K562 (cell line): Measurements from ENCODE around the gene FAM124A. TPM values are rescaled to one million over a fixed set of nuclear protein-coding genes. Genes with fewer than 3 reads are reported as not detected.

ENCODE experiments used
- ATAC-seq: fragments of 200-7000 bp; cut with Tn5 transposase; 3 replicates; pipeline ENCODE4 v1.9.1; 2020; ENCODE audit warnings: moderate library complexity
- BruUV-seq: library from RNA; stranded (reverse); fragments of 400-500 nt; replicated peaks from 2 replicates; lab custom pipeline; 2021; lab: Mats Ljungman, UMichigan
- CTCF ChIA-PET: fragments of 300-600 bp; formaldehyde crosslinking; extraction: SDS; loops from one replicate; lab custom pipeline; 2021; ENCODE audit warnings: low intra/inter-chr PET ratio; lab: Yijun Ruan, JAX
- POLR2A ChIA-PET: fragments of 300-600, 350-650 bp; sonication (Branson Sonifier 250); formaldehyde crosslinking; extraction: SDS; loops from one replicate; lab custom pipeline; 2021; ENCODE audit warnings: antibody characterized with exemption, inconsistent platforms; lab: Yijun Ruan, JAX
- DNase-seq, 4 experiments: peaks; one replicate each; pipeline versions ENCODE4 v3.0.0 to v3.0.0-alpha.2; 2011 to 2018; ENCODE audit warnings: low spot score in 3 of 4, mixed read lengths in 3 of 4; ENCODE audit errors: extremely low read depth in 1 of 4
- FAIRE-seq: peaks from 2 replicates; lab custom pipeline; 2011; peaks lifted over from hg19 to GRCh38; lab: Jason Lieb, UNC
- H2AFZ ChIP-seq: 2 replicates; pipeline ENCODE4 v1.6.0; 2011; ENCODE audit warnings: low read depth, low read length, control low read depth, inconsistent platforms
- H3K27ac ChIP-seq: fragments of 200-600 bp; 3 replicates; pipeline ENCODE4 v1.8.0; 2011; ENCODE audit warnings: low read depth, mild to moderate bottlenecking, control low read depth, inconsistent platforms, low read length, moderate library complexity, mixed read lengths; ENCODE audit errors: extremely low read depth
- H3K27me3 ChIP-seq, 2 experiments: fragments of 300-600 bp in 1 of 2; 2 replicates in 1 of 2; 3 replicates in 1 of 2; pipeline versions ENCODE4 v1.6.0 to v1.8.0; 2011; ENCODE audit warnings: inconsistent platforms in 2 of 2, low read length in 2 of 2, mild to moderate bottlenecking in 1 of 2, mixed read lengths in 1 of 2, moderate library complexity in 1 of 2; ENCODE audit not compliant: control insufficient read depth in 2 of 2, insufficient read depth in 2 of 2
- H3K36me3 ChIP-seq: fragments of 300-600 bp; 3 replicates; pipeline ENCODE4 v1.8.0; 2011; ENCODE audit warnings: mild to moderate bottlenecking, low read length, inconsistent platforms; ENCODE audit not compliant: control insufficient read depth, insufficient read depth
- H3K4me1 ChIP-seq, 2 experiments: fragments of 200-600 bp in 1 of 2; replicated peaks in 1 of 2; 2 replicates in 1 of 2; 3 replicates in 1 of 2; pipeline versions ENCODE4 v1.5.1 to v1.8.0; 2011; ENCODE audit warnings: inconsistent platforms in 2 of 2, low read length in 2 of 2, mild to moderate bottlenecking in 1 of 2, mixed read lengths in 1 of 2, moderate library complexity in 1 of 2; ENCODE audit not compliant: control insufficient read depth in 2 of 2, insufficient read depth in 2 of 2
- H3K4me2 ChIP-seq: 2 replicates; pipeline ENCODE4 v1.6.1; 2011; ENCODE audit warnings: low read length, control low read depth, inconsistent platforms, mixed read lengths; ENCODE audit not compliant: insufficient read depth
- H3K4me3 ChIP-seq: fragments of 200-600 bp; sonication (generic), shearing (Covaris generic); 2 replicates; pipeline ENCODE4 v1.5.1; 2016; ENCODE audit warnings: control low read depth, inconsistent platforms
- H3K79me2 ChIP-seq: fragments of 200-600 bp; 3 replicates; pipeline ENCODE4 v1.8.0; 2011; ENCODE audit warnings: low read length, inconsistent platforms; ENCODE audit not compliant: control insufficient read depth, insufficient read depth
- H3K9ac ChIP-seq, 2 experiments: 2 replicates each; pipeline versions ENCODE4 v1.6.0 to v1.6.1; 2011; ENCODE audit warnings: low read depth in 2 of 2, low read length in 2 of 2, control low read depth in 1 of 2, inconsistent platforms in 1 of 2, mild to moderate bottlenecking in 1 of 2, mixed read lengths in 1 of 2; ENCODE audit not compliant: insufficient read depth in 1 of 2
- H3K9me1 ChIP-seq: one replicate; pipeline ENCODE4 v1.6.0; 2011; ENCODE audit warnings: inconsistent platforms, mild to moderate bottlenecking, low read length, moderate library complexity; ENCODE audit not compliant: control insufficient read depth, insufficient read depth
- H3K9me3 ChIP-seq: replicated peaks from 2 replicates; pipeline ENCODE4 v1.5.1; 2011; ENCODE audit warnings: low read depth, low read length, inconsistent platforms; ENCODE audit not compliant: control insufficient read depth, insufficient read depth
- H4K20me1 ChIP-seq: replicated peaks from 2 replicates; pipeline ENCODE4 v1.6.1; 2011; ENCODE audit warnings: low read length, inconsistent platforms, mixed read lengths; ENCODE audit not compliant: control insufficient read depth, insufficient read depth
- ADNP ChIP-seq: fragments of 200-800 bp; sonication (Bioruptor generic); IDR thresholded peaks from 2 replicates; pipeline ENCODE4 v1.6.1; 2016; ENCODE audit warnings: missing genetic modification characterization, missing compliant biosample characterization
- AFF4 ChIP-seq: sonication (generic); formaldehyde crosslinking; IDR thresholded peaks from 2 replicates; pipeline ENCODE4 v1.8.0; 2023; ENCODE audit warnings: mild to moderate bottlenecking, missing genetic modification reagents
- BCL6 ChIP-seq: fragments of 250-450 bp; sonication (Bioruptor Pico); IDR thresholded peaks from 2 replicates; pipeline ENCODE4 v1.4.0; 2020
- FOXP1 ChIP-seq: sonication (generic); formaldehyde crosslinking; IDR thresholded peaks from 2 replicates; pipeline ENCODE4 v1.8.0; 2022; ENCODE audit warnings: mild to moderate bottlenecking, missing genetic modification reagents
- GATAD2A ChIP-seq: fragments of 450-650 bp; IDR thresholded peaks from 2 replicates; pipeline ENCODE4 v1.6.1; 2017
- GTF2F1 ChIP-seq: IDR thresholded peaks from 2 replicates; pipeline ENCODE4 v1.6.1; 2011; ENCODE audit warnings: low read depth, low read length, improper control_type of control experiment
- IRF2 ChIP-seq: sonication (generic); formaldehyde crosslinking; IDR thresholded peaks from 2 replicates; pipeline ENCODE4 v1.8.1; 2022; ENCODE audit warnings: mild to moderate bottlenecking, missing genetic modification reagents
- RBM34 ChIP-seq: fragments of 200-400 bp; formaldehyde crosslinking; IDR thresholded peaks from 2 replicates; pipeline ENCODE4 v1.6.1; 2018; ENCODE audit warnings: low read length, borderline replicate concordance; ENCODE audit not compliant: insufficient read depth
- SRSF3 ChIP-seq: fragments of 200-400 bp; formaldehyde crosslinking; IDR thresholded peaks from 2 replicates; pipeline ENCODE4 v1.6.1; 2016; ENCODE audit warnings: mild to moderate bottlenecking, low read length, moderate library complexity; ENCODE audit not compliant: insufficient read depth
- TAF9B ChIP-seq: fragments of 450-650 bp; IDR thresholded peaks from 2 replicates; pipeline ENCODE4 v1.6.1; 2018; ENCODE audit warnings: mild to moderate bottlenecking; ENCODE audit not compliant: partially characterized antibody
- TFAP4 ChIP-seq: sonication (generic); formaldehyde crosslinking; IDR thresholded peaks from 2 replicates; pipeline ENCODE4 v1.8.0; 2022; ENCODE audit warnings: missing genetic modification reagents, mild to moderate bottlenecking, moderate library complexity, borderline replicate concordance
- ZNF232 ChIP-seq: sonication (generic); formaldehyde crosslinking; IDR thresholded peaks from 2 replicates; pipeline ENCODE4 v1.8.0; 2022; ENCODE audit warnings: mild to moderate bottlenecking, missing genetic modification reagents
- ZNF253 ChIP-seq: fragments of 250-450 bp; sonication (Bioruptor Pico); conservative IDR thresholded peaks from 2 replicates; pipeline ENCODE4 v1.6.1; 2021; ENCODE audit warnings: mild to moderate bottlenecking
- WGBS: fragments of 100-300 bp; shearing (Covaris generic); methylation state at CpG from one replicate; pipeline ENCODE4 v1.1.6; 2016; ENCODE audit warnings: low coverage, mixed read lengths; ENCODE audit not compliant: insufficient coverage; ENCODE audit errors: missing lambda C conversion rate; 5-methylcytosine and 5-hydroxymethylcytosine counted together
- in situ Hi-C: fragments of 300-500 bp; cut with MboI; formaldehyde crosslinking; loops from 4 replicates; pipeline ENCODE4 v1.15.0; 2018; ENCODE audit warnings: inconsistent platforms, mixed read lengths
- intact Hi-C: fragments of 100-400 bp; cut with micrococcal nuclease; formaldehyde crosslinking; loops from 2 replicates; pipeline ENCODE4 v1.14.2; 2022
- polyA plus RNA-seq, 8 experiments: library from polyadenylated mRNA; depleted of rRNA in 4 of 8; stranded (reverse) in 5 of 8; unstranded in 3 of 8; fragments of >200 nt; fragmentation: Nextera tagmentation in 2 of 8; fragmentation: Illumina TruSeq in 1 of 8; extraction: Ambion mirVana in 2 of 8; extraction: Trizol in 1 of 8; gene quantifications; 2 replicates each; pipeline versions ENCODE4 v1.2.1 to v1.2.3, GENCODE V29; 2011 to 2014; ENCODE audit warnings: inconsistent platforms in 1 of 8, missing spikeins in 1 of 8
- total RNA-seq, 7 experiments: library from RNA; depleted of rRNA in 6 of 7; stranded (reverse); fragments of >200 nt in 6 of 7; fragmentation: Illumina TruSeq in 2 of 7; extraction: Trizol in 2 of 7; gene quantifications; 2 replicates each; pipeline versions ENCODE4 v1.2.1 to v1.2.3, GENCODE V29; 2011 to 2021; ENCODE audit warnings: low replicate concordance in 1 of 7
- TF ChIP-seq, protein P1 (sequence below): fragments of 450-650 bp; IDR thresholded peaks from 2 replicates; pipeline ENCODE4 v1.6.1; 2016; ENCODE audit warnings: mild to moderate bottlenecking
- TF ChIP-seq, protein P2 (sequence below): fragments of 250-450 bp; sonication (Bioruptor Pico); IDR thresholded peaks from 2 replicates; pipeline ENCODE4 v1.6.1; 2021; ENCODE audit warnings: mild to moderate bottlenecking

FAM124A gene
- total and polyA plus RNA-seq, 9 of the 15 experiments (the other 6 are each of a cell fraction or from before 2014, with no cell fraction given), result not detected

DNA sequence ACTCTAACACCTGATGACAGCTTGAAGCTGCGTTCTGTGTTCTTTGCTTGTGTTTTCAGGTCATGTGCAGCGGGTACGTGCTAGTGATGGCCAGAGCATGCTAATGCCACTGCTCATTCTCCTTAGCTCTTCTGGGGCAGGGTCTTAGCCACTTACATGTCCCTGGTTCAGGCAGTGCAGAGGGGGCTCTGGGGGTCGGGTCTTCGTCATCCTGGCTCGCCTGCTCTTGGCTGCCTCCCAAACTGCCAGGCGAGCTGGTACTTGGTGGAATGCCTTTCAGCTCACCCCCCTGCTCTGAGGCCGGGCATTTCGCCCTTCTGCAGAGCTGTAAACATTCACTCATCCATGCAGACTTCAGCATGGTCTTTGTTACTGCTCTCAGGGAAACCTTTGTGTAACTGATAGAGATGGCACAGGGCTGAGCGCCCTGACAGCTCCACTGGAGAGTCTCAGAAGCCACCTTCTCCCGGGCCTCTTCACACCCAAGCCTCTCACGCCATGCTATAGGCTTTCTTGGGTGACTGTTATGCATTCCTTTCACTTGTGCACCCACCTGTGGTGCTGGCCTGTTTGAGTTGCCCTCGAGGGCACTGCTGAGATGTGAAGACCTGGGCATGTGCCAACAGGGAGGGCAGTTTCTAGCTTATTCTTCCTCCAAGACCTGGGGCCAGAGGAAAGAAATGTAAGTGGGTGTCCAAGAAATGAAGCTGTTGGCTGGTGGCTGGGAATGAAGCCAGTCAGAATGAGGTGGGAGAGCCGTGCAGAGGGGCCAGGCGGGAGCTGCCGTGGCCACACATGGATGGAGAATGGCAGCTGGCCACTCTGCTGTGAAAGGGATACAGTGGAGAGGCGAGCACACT lies 24.4 kb downstream of the FAM124A start:
- CTCF ChIA-PET, result no interaction called here
- no peak overlapping the region for H3K4me2 ChIP-seq
- 0% methylated on average over 15 of the region's 17 CpGs for WGBS
- no peaks in the 10 kb centered on the region for H3K9me1 ChIP-seq
- POLR2A ChIA-PET, result no interaction called here
- DNase-seq, result no peak
- no peak overlapping the region for H2AFZ ChIP-seq
- H3K4me3 ChIP-seq, result no peak overlapping the region
- in situ Hi-C loops (no loop called here), intact Hi-C loops (no loop called here)
- FAIRE-seq, result no peak
- H3K27me3 ChIP-seq, result peaks cover 7 to 35% of the 10 kb centered on the region in 2 experiments; a peak in 3 of 5 replicates
- H3K4me1 ChIP-seq, result peaks cover 0 to 3% of the 10 kb centered on the region in 2 experiments; a peak in 1 of 5 replicates
- H3K9me3 ChIP-seq, result no peaks in the 10 kb centered on the region
- no peak for ATAC-seq
- BruUV-seq, result no TSS peak
- H3K79me2 ChIP-seq, result no peaks in the 10 kb centered on the region
- no peaks in the 10 kb centered on the region for H4K20me1 ChIP-seq
- no peak overlapping the region for H3K9ac ChIP-seq
- no peak overlapping the region for H3K27ac ChIP-seq
- H3K36me3 ChIP-seq, result no peaks in the 10 kb centered on the region
- TF ChIP-seq GATAD2A (no peak), ZNF253 (no peak), GTF2F1 (no peak), IRF2 (CRISPR knock-in tag) (no peak), SRSF3 (no peak), TFAP4 (CRISPR knock-in tag) (no peak), AFF4 (no peak), ADNP (no peak), BCL6 (CRISPR knock-in tag) (no peak), ZNF232 (CRISPR knock-in tag) (no peak), TAF9B (no peak), RBM34 (no peak), FOXP1 (CRISPR knock-in tag) (no peak)
- TF ChIP-seq, protein P1, sequence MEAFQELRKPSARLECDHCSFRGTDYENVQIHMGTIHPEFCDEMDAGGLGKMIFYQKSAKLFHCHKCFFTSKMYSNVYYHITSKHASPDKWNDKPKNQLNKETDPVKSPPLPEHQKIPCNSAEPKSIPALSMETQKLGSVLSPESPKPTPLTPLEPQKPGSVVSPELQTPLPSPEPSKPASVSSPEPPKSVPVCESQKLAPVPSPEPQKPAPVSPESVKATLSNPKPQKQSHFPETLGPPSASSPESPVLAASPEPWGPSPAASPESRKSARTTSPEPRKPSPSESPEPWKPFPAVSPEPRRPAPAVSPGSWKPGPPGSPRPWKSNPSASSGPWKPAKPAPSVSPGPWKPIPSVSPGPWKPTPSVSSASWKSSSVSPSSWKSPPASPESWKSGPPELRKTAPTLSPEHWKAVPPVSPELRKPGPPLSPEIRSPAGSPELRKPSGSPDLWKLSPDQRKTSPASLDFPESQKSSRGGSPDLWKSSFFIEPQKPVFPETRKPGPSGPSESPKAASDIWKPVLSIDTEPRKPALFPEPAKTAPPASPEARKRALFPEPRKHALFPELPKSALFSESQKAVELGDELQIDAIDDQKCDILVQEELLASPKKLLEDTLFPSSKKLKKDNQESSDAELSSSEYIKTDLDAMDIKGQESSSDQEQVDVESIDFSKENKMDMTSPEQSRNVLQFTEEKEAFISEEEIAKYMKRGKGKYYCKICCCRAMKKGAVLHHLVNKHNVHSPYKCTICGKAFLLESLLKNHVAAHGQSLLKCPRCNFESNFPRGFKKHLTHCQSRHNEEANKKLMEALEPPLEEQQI, result no peak
- TF ChIP-seq, protein P2, sequence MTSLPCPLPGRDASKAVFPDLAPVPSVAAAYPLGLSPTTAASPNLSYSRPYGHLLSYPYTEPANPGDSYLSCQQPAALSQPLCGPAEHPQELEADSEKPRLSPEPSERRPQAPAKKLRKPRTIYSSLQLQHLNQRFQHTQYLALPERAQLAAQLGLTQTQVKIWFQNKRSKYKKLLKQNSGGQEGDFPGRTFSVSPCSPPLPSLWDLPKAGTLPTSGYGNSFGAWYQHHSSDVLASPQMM (CRISPR knock-in tag), result no peak
